ENCODE data around the gene PARP3.

The PARP3 gene

GRCh38 chr3:51934139-51934850 lies 7.9 kb upstream of the PARP3 start:
- DNase-seq (ENCODE audit: low read depth in 2 of 2) = no peak

GRCh38 chr3:51934991-51935885 lies 6.9 kb upstream of the PARP3 start:
- DNase-seq (ENCODE audit: low read depth in 2 of 2) = no peak

- no peak for DNase-seq (ENCODE audit: low read depth in 2 of 2)
Measured at GRCh38 chr3:51935886-51936755, 6.0 kb upstream of the PARP3 start.

GRCh38 chr3:51937014-51937413 lies 5.1 kb upstream of the PARP3 start:
- DNase-seq (ENCODE audit: low read depth in 2 of 2) = no peak

GRCh38 chr3:51937611-51938450 lies 4.3 kb upstream of the PARP3 start:
- no peak for DNase-seq (ENCODE audit: low read depth in 2 of 2)

GRCh38 chr3:51938780-51939425 lies 3.3 kb upstream of the PARP3 start:
- no peak for DNase-seq (ENCODE audit: low read depth in 2 of 2)

- DNase-seq (ENCODE audit: low read depth in 2 of 2) = no peak
Measured at GRCh38 chr3:51940648-51941462, 1.3 kb upstream of the PARP3 start.

- no peak for DNase-seq (ENCODE audit: low read depth in 2 of 2)
Measured at GRCh38 chr3:51941463-51941797, 733 bp upstream of the PARP3 start.

- peak; percentile 37 to 48 for DNase-seq (ENCODE audit: low read depth in 2 of 2)
Measured at GRCh38 chr3:51942603-51943450, 664 bp downstream of the PARP3 start.

- no peak for DNase-seq (ENCODE audit: low read depth in 2 of 2)
Measured at GRCh38 chr3:51943451-51944391, 1.6 kb downstream of the PARP3 start.

- no peak for DNase-seq (ENCODE audit: low read depth in 2 of 2)
Measured at GRCh38 chr3:51944451-51945021, 2.4 kb downstream of the PARP3 start.

- DNase-seq (ENCODE audit: low read depth in 2 of 2) = no peak
Measured at GRCh38 chr3:51945031-51945840, 3.1 kb downstream of the PARP3 start.

- no peak for DNase-seq (ENCODE audit: low read depth in 2 of 2)
Measured at GRCh38 chr3:51945926-51946705, 4.0 kb downstream of the PARP3 start.

- no peak for DNase-seq (ENCODE audit: low read depth in 2 of 2)
Measured at GRCh38 chr3:51946796-51947195, 4.6 kb downstream of the PARP3 start.

GRCh38 chr3:51947215-51947900 lies 5.2 kb downstream of the PARP3 start:
- DNase-seq (ENCODE audit: low read depth in 2 of 2) = no peak

Measured in stimulated activated CD4-positive, alpha-beta T cell treated with anti-CD3 and anti-CD28 coated beads, Interleukin-1b, Interleukin-23, amount 100 ng/mL, for 4 hours (primary cell).